Measurements from ENCODE around the gene GPR180. TPM values are rescaled to one million over a fixed set of nuclear protein-coding genes. Genes with fewer than 3 reads are reported as not detected.

Gene GPR180
- total RNA-seq, 3 donors from 2014 or later = 2.7 to 4.8 (median 3.8) TPM

DNA sequence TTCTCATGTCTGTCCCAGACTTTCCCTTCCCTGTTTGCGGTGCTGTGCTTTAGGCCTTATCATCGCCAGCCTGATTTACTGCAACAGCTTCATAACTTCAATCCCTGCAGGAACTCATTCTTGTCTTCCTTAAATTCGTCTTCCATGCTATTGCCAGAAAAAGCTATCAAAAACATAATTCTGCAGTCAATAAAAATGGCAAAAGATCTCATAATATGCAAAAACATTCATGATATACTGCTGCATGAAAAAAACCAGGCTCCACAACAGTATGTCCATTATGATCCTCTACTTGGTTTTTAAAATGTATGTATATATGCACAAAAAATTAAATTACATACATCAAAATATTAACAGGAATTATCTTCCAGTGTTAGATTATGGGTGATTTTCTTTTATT, 34.1 kb upstream of the GPR180 start:
- Histone ChIP-seq H3K4me1 (ENCODE audit: low read depth) (no peaks in the 10 kb centered on the region), H3K9me3 (no peaks in the 10 kb centered on the region), H3K36me3 (ENCODE audit: low read depth) (no peaks in the 10 kb centered on the region), H3K4me3 (no peak overlapping the region)
- DNase-seq = no peak
- ATAC-seq = no peak
- TF ChIP-seq, protein P1, sequence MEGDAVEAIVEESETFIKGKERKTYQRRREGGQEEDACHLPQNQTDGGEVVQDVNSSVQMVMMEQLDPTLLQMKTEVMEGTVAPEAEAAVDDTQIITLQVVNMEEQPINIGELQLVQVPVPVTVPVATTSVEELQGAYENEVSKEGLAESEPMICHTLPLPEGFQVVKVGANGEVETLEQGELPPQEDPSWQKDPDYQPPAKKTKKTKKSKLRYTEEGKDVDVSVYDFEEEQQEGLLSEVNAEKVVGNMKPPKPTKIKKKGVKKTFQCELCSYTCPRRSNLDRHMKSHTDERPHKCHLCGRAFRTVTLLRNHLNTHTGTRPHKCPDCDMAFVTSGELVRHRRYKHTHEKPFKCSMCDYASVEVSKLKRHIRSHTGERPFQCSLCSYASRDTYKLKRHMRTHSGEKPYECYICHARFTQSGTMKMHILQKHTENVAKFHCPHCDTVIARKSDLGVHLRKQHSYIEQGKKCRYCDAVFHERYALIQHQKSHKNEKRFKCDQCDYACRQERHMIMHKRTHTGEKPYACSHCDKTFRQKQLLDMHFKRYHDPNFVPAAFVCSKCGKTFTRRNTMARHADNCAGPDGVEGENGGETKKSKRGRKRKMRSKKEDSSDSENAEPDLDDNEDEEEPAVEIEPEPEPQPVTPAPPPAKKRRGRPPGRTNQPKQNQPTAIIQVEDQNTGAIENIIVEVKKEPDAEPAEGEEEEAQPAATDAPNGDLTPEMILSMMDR (IDR thresholded peaks at IDR 0.05) = no peak
- intact Hi-C loops (cut with DNase I, micrococcal nuclease) = no loop called here

DNA sequence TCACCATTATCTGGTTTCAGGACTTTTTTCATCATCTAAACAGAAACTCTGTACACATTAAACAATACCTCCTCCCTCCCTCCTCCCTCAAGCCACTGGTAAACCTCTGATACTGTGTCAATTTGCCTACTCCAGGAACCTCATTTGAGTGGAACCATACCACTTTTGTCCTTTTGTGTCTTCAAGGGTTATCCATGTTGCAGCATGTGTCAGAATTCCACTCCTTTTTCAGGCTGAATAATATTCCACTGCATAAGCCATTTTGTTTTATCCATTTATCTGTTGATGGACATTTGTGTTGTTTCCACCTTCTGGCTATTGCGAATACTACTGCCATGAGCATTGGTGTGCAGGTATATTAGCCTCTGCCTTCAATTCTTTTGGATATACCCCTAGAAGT, 33.2 kb upstream of the GPR180 start:
- Histone ChIP-seq H3K36me3 (ENCODE audit: low read depth) (no peaks in the 10 kb centered on the region), H3K9me3 (no peaks in the 10 kb centered on the region), H3K4me1 (ENCODE audit: low read depth) (no peaks in the 10 kb centered on the region), H3K4me3 (no peak overlapping the region)
- TF ChIP-seq, protein P1 (IDR thresholded peaks at IDR 0.05) = no peak
- DNase-seq = no peak
- no peak for ATAC-seq
- intact Hi-C loops (cut with DNase I, micrococcal nuclease) = no loop called here

DNA sequence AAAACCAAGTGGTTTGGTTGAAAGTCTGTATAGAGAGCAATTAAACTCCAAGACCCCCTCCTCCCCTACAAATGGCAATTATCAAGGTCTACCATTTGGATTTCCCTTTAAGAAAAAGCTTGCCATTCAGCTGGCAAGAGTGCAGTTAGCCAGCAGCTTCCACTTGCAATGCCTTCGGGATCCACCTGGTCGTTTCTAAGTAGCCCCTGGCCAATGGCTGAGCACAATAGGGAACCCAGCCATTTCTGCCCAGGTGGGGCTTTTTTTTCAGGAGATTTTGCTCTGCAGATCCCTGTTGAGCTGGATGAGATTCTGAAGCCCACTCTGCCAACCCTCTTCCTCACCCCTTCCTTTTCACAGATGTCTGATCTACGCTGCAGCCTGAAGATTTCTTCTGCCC, 32.0 kb upstream of the GPR180 start:
- TF ChIP-seq, protein P1 (IDR thresholded peaks at IDR 0.05) = no peak
- Histone ChIP-seq H3K4me1 (ENCODE audit: low read depth) (no peaks in the 10 kb centered on the region), H3K4me3 (no peak overlapping the region), H3K9me3 (no peaks in the 10 kb centered on the region), H3K36me3 (ENCODE audit: low read depth) (no peaks in the 10 kb centered on the region)
- no peak for ATAC-seq
- no peak for DNase-seq
- intact Hi-C loops (cut with DNase I, micrococcal nuclease) = no loop called here

DNA sequence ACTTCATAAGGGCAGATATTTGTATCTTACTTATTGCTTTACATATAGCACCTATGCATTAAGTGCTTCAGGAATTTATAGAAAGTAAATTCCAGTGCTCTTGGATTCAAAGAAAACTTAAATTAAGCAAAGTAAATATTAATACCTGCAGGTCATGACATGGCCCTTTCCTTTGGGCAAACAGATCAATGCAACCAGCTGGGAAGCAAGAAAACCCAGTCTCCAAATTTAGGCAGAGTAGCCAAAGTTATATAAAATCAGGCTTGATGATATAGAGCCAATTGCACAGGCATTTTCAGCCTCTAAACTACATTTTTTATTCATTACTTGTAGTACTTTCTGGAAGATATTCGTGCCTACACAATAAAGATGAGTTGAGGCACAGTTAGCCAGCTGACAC, 22.6 kb upstream of the GPR180 start:
- TF ChIP-seq, protein P1 (IDR thresholded peaks at IDR 0.05) = no peak
- ATAC-seq = no peak
- DNase-seq = no peak
- no peaks in the 10 kb centered on the region for H3K9me3 ChIP-seq
- peaks cover 5% of the 10 kb centered on the region for H3K36me3 ChIP-seq (ENCODE audit: low read depth)
- H3K4me3 ChIP-seq = no peak overlapping the region
- intact Hi-C loops (cut with DNase I, micrococcal nuclease) = no loop called here
- H3K4me1 ChIP-seq (ENCODE audit: low read depth) = no peaks in the 10 kb centered on the region

DNA sequence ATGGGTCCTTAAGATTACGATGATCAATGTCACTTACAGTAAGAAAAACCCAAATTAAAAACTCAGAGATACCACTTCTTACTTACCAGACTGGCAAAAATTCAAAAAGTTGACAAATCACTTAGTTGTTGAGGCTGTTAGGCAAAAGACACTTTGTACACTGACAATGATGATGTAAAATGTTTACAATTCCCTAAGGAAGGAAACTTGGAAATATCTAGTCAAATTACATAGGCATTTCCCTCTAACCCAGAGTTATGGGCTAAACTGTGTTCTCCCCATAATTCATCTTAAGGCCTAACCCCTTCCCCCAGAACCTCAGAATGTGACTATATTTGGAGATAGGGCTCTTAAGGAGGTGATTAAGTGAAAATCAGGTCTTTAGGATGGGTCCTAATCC, 17.7 kb upstream of the GPR180 start:
- H3K4me3 ChIP-seq = no peak overlapping the region
- ATAC-seq = no peak
- intact Hi-C loops (cut with DNase I, micrococcal nuclease) = no loop called here
- H3K9me3 ChIP-seq = no peaks in the 10 kb centered on the region
- TF ChIP-seq, protein P1 (IDR thresholded peaks at IDR 0.05) = no peak
- no peaks in the 10 kb centered on the region for H3K4me1 ChIP-seq (ENCODE audit: low read depth)
- DNase-seq = no peak
- H3K36me3 ChIP-seq (ENCODE audit: low read depth) = no peaks in the 10 kb centered on the region

DNA sequence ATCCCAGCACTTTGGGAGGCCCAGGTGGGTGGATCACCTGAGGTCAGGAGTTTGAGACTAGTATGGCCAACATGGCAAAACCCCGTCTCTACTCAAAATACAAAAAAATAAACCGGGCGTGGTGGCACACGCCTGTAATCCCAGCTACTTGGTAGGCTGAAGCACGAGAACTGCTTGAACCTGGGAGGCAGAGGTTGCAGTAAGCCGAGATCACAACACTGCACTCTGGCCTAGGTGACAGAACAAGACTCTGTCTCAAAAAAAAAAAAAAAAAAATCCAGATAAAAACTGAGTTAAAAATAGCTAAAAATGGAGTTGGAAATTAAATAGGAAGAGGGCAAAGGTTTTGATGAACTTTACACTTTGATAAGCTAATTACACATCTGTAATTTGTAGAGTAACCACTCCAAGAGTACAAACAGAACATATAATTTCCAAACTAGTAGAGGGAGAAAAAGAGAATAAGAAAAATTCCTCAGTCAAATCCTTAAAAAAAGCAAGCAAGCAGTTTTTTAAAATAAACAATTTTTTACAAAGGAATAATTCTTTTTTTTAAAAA, 16.0 kb upstream of the GPR180 start:
- no peak for DNase-seq
- no peak for ATAC-seq
- TF ChIP-seq, protein P1 (IDR thresholded peaks at IDR 0.05) = no peak

More for the DNA sequence above, 16.0 kb upstream of the GPR180 start:
- Histone ChIP-seq H3K36me3 (ENCODE audit: low read depth) (no peaks in the 10 kb centered on the region), H3K4me1 (ENCODE audit: low read depth) (no peaks in the 10 kb centered on the region), H3K4me3 (no peak overlapping the region), H3K9me3 (no peaks in the 10 kb centered on the region)
- intact Hi-C loops (cut with DNase I, micrococcal nuclease) = no loop called here

All from mucosa of descending colon (tissue), 3 donors.